GM19438 (cell line): ENCODE data around the gene OSBPL5.

Source experiments
- ATAC-seq: cut with Tn5 transposase; IDR thresholded peaks from one replicate; pipeline ENCODE4 v1.9.1; 2021; ENCODE audit warnings: low read depth; ENCODE audit not compliant: unreplicated experiment

The OSBPL5 gene

GRCh38 chr11:3164138-3164551, 965 bp downstream of the OSBPL5 start:
- ATAC-seq: no peak

GRCh38 chr11:3163241-3163981, 1.7 kb downstream of the OSBPL5 start:
- no peak for ATAC-seq

- no peak for ATAC-seq
These were observed 2.5 kb downstream of the OSBPL5 start for GRCh38 chr11:3162410-3163240.

- ATAC-seq: no peak
These were observed 3.2 kb downstream of the OSBPL5 start for GRCh38 chr11:3161720-3162409.

GRCh38 chr11:3161309-3161708, 3.8 kb downstream of the OSBPL5 start:
- ATAC-seq: no peak

GRCh38 chr11:3160252-3161031, 4.7 kb downstream of the OSBPL5 start:
- ATAC-seq: no peak

GRCh38 chr11:3159296-3160190, 5.6 kb downstream of the OSBPL5 start:
- no peak for ATAC-seq

GRCh38 chr11:3158821-3159220, 6.3 kb downstream of the OSBPL5 start:
- ATAC-seq: no peak

GRCh38 chr11:3158131-3158591, 6.9 kb downstream of the OSBPL5 start:
- no peak for ATAC-seq

GRCh38 chr11:3157381-3158130, 7.6 kb downstream of the OSBPL5 start:
- no peak for ATAC-seq

- ATAC-seq: no peak
These were observed 8.3 kb downstream of the OSBPL5 start for GRCh38 chr11:3156661-3157311.

GRCh38 chr11:3156282-3156660, 8.8 kb downstream of the OSBPL5 start:
- ATAC-seq: no peak

GRCh38 chr11:3155691-3156258, 9.3 kb downstream of the OSBPL5 start:
- no peak for ATAC-seq

- no peak for ATAC-seq
These were observed 9.9 kb downstream of the OSBPL5 start for GRCh38 chr11:3155216-3155615.

- ATAC-seq: no peak
These were observed 11.0 kb downstream of the OSBPL5 start for GRCh38 chr11:3154001-3154599.

GRCh38 chr11:3153291-3153861, 11.7 kb downstream of the OSBPL5 start:
- ATAC-seq: no peak

GRCh38 chr11:3152471-3153110, 12.5 kb downstream of the OSBPL5 start:
- ATAC-seq: no peak
